ENCODE data around the gene DTNBP1. TPM values are rescaled to one million over a fixed set of nuclear protein-coding genes. Genes with fewer than 3 reads are reported as not detected.

The DTNBP1 gene
- total RNA-seq, 1 experiment from 2014 or later, result 20.7 TPM

DNA sequence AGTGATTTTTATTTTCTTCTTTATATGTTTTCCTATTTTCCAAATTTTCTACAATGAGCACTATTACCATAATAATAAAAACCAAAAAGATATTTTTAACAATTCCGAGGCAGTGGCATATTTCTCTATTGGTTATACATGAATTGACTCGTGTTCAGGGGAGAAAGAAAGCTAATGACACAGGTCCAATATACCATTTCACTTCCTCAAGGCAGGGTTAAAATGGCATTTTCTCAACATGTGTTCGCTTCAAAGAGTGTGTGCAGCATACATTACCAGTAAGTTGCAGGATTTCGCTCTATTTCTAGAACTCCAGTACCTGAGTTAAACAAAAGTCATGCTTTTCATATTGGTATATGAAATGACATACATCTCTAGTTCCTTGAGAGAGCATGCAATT is 35.1 kb upstream of the DTNBP1 start:
- ChIA-PET POLR2A (interaction anchor here (0.6 kb wide), 1 partner anchor 431 kb away, joined by 6 read pairs; the partner anchor contains the start of gene MYLIP), CTCF (no interaction called here)
- TF ChIP-seq CTCF (IDR thresholded peaks at IDR 0.05; ENCODE audit: insufficient read depth in 1 of 2, low read depth in 1 of 2, low read length in 1 of 2, severe bottlenecking in 1 of 2, unreplicated experiment in 1 of 2), result no peak
- Histone ChIP-seq H3K27me3 (replicated peaks; ENCODE audit: control insufficient read depth, insufficient read depth, low read length) (no peaks in the 10 kb centered on the region), H3K4me1 (no peaks in the 10 kb centered on the region), H3K4me3 (ENCODE audit: low read depth, low read length) (no peak overlapping the region), H3K9me3 (no peaks in the 10 kb centered on the region), H3K36me3 (ENCODE audit: control insufficient read depth, insufficient read depth, low read length) (no peaks in the 10 kb centered on the region)
- intact Hi-C loops (cut with micrococcal nuclease; ENCODE audit: unreplicated experiment), result no loop called here
- Mint-ChIP-seq H3K36me3 (ENCODE audit: insufficient read depth, unreplicated experiment) (no peaks in the 10 kb centered on the region), H3K9me3 (ENCODE audit: unreplicated experiment) (no peaks in the 10 kb centered on the region), H3K4me1 (ENCODE audit: low read depth, unreplicated experiment) (no peaks in the 10 kb centered on the region), H3K27me3 (ENCODE audit: insufficient read depth, unreplicated experiment) (no peaks in the 10 kb centered on the region), H3K4me3 (ENCODE audit: unreplicated experiment) (no peak overlapping the region), H3K27ac (ENCODE audit: unreplicated experiment) (no peak overlapping the region)
- BruUV-seq (replicated peaks), result no TSS peak
- no peak for DNase-seq

- peak; percentile 99 for TF ChIP-seq CTCF (IDR thresholded peaks at IDR 0.05; ENCODE audit: insufficient read depth in 1 of 2, low read depth in 1 of 2, low read length in 1 of 2, severe bottlenecking in 1 of 2, unreplicated experiment in 1 of 2)
- no peak overlapping the region for H3K27ac Mint-ChIP-seq (ENCODE audit: unreplicated experiment)
- Histone ChIP-seq H3K4me3 (ENCODE audit: low read depth, low read length) (no peak overlapping the region), H3K36me3 (ENCODE audit: control insufficient read depth, insufficient read depth, low read length) (no peaks in the 10 kb centered on the region), H3K4me1 (0 out of 2 replicates have a peak, but pooled peaks cover 5% of the 10 kb centered on the region), H3K9me3 (no peaks in the 10 kb centered on the region), H3K27me3 (replicated peaks; ENCODE audit: control insufficient read depth, insufficient read depth, low read length) (no peaks in the 10 kb centered on the region)
- peak overlapping the region; percentile 12 for H3K4me3 Mint-ChIP-seq (ENCODE audit: unreplicated experiment)
- ChIA-PET CTCF (interaction anchor here (0.6 to 1.1 kb wide), 14 partner anchors 8 to 514 kb away, joined by 3 to 38 read pairs (median 4); partner anchors contain the start of gene MYLIP), POLR2A (no interaction called here)
- H3K27me3 Mint-ChIP-seq (ENCODE audit: insufficient read depth, unreplicated experiment), result no peaks in the 10 kb centered on the region
- intact Hi-C loops (cut with micrococcal nuclease; ENCODE audit: unreplicated experiment), result loop anchor here (1.0 to 5.0 kb wide), 4 partner anchors 439 to 515 kb away; no protein-coding TSS in a partner anchor
- H3K36me3 Mint-ChIP-seq (ENCODE audit: insufficient read depth, unreplicated experiment), result no peaks in the 10 kb centered on the region
- DNase-seq, result peak; percentile 81
- BruUV-seq (replicated peaks), result no TSS peak
- no peaks in the 10 kb centered on the region for H3K4me1 Mint-ChIP-seq (ENCODE audit: low read depth, unreplicated experiment)
- H3K9me3 Mint-ChIP-seq (ENCODE audit: unreplicated experiment), result no peaks in the 10 kb centered on the region
These were observed 28.5 kb upstream of the DTNBP1 start for GRCh38 chr6:15691250-15691869.

GRCh38 chr6:15690510-15690909 is 27.7 kb upstream of the DTNBP1 start:
- Histone ChIP-seq H3K4me1 (0 out of 2 replicates have a peak, but pooled peaks cover 5% of the 10 kb centered on the region), H3K9me3 (no peaks in the 10 kb centered on the region), H3K4me3 (ENCODE audit: low read depth, low read length) (no peak overlapping the region), H3K27me3 (replicated peaks; ENCODE audit: control insufficient read depth, insufficient read depth, low read length) (no peaks in the 10 kb centered on the region), H3K36me3 (ENCODE audit: control insufficient read depth, insufficient read depth, low read length) (no peaks in the 10 kb centered on the region)
- TF ChIP-seq CTCF (IDR thresholded peaks at IDR 0.05; ENCODE audit: insufficient read depth in 1 of 2, low read depth in 1 of 2, low read length in 1 of 2, severe bottlenecking in 1 of 2, unreplicated experiment in 1 of 2), result no peak
- ChIA-PET CTCF (no interaction called here), POLR2A (no interaction called here)
- BruUV-seq (replicated peaks), result no TSS peak
- Mint-ChIP-seq H3K4me1 (ENCODE audit: low read depth, unreplicated experiment) (no peaks in the 10 kb centered on the region), H3K9me3 (ENCODE audit: unreplicated experiment) (no peaks in the 10 kb centered on the region), H3K36me3 (ENCODE audit: insufficient read depth, unreplicated experiment) (no peaks in the 10 kb centered on the region), H3K27ac (ENCODE audit: unreplicated experiment) (peak overlapping the region; percentile 8), H3K4me3 (ENCODE audit: unreplicated experiment) (no peak overlapping the region), H3K27me3 (ENCODE audit: insufficient read depth, unreplicated experiment) (no peaks in the 10 kb centered on the region)
- no peak for DNase-seq
- intact Hi-C loops (cut with micrococcal nuclease; ENCODE audit: unreplicated experiment), result loop anchor here (5.0 kb wide), 1 partner anchor 492 kb away; no protein-coding TSS in a partner anchor

Data from Caco-2 (cell line).